ENCODE measurements around the gene POLD4.

Gene POLD4

DNA sequence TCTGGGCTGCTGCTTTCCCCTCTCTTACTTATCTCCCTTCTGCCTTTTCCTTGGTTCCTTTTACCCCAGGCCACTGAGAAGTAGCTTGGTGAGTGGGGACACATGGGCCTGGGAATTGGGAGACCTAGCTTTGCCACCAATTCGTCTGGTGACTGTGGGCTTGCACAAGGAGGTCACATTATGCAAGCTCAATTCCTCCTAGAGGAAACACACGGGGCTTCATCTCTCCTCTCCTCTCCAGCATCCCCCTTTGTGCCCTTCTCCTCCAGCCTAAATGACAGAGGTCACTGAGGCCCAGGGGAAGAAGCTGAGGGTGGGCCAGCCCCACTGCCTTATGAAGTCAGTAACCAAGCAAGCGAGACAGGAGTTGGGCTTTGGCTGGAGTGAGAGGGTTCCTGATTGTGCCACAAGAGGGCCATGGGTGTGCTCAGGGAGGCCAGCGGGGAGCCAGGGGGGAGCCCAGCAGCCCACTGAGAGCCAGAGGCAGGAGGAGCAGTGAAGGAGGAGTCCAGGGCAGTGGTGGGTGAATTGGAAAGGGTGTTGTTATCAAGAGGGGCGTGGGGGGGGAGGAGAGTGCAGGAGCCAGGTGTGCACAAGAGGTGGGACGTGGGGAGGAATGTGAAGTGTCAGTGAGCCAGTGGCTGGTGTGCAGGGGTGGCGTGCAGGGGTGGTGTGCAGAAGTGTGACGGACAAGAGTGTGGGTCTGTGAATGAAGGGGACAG, 18.0 kb upstream of the POLD4 start:
- in situ Hi-C loops (cut with MboI; ENCODE audit: low sequenced_read_pairs, unreplicated experiment), result no loop called here
- DNase-seq (ENCODE audit: low spot score), result peak; percentile 70
- TF ChIP-seq, protein P1, sequence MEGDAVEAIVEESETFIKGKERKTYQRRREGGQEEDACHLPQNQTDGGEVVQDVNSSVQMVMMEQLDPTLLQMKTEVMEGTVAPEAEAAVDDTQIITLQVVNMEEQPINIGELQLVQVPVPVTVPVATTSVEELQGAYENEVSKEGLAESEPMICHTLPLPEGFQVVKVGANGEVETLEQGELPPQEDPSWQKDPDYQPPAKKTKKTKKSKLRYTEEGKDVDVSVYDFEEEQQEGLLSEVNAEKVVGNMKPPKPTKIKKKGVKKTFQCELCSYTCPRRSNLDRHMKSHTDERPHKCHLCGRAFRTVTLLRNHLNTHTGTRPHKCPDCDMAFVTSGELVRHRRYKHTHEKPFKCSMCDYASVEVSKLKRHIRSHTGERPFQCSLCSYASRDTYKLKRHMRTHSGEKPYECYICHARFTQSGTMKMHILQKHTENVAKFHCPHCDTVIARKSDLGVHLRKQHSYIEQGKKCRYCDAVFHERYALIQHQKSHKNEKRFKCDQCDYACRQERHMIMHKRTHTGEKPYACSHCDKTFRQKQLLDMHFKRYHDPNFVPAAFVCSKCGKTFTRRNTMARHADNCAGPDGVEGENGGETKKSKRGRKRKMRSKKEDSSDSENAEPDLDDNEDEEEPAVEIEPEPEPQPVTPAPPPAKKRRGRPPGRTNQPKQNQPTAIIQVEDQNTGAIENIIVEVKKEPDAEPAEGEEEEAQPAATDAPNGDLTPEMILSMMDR (IDR thresholded peaks at IDR 0.05; ENCODE audit: borderline replicate concordance, control extremely low read depth, extremely low read depth, insufficient read depth, missing control alignments), result peak; percentile 8

GRCh38 chr11:67370351-67371076, 17.2 kb upstream of the POLD4 start:
- TF ChIP-seq, protein P1 (IDR thresholded peaks at IDR 0.05; ENCODE audit: borderline replicate concordance, control extremely low read depth, extremely low read depth, insufficient read depth, missing control alignments), result no peak
- no peak for DNase-seq (ENCODE audit: low spot score)
- in situ Hi-C loops (cut with MboI; ENCODE audit: low sequenced_read_pairs, unreplicated experiment), result no loop called here

DNA sequence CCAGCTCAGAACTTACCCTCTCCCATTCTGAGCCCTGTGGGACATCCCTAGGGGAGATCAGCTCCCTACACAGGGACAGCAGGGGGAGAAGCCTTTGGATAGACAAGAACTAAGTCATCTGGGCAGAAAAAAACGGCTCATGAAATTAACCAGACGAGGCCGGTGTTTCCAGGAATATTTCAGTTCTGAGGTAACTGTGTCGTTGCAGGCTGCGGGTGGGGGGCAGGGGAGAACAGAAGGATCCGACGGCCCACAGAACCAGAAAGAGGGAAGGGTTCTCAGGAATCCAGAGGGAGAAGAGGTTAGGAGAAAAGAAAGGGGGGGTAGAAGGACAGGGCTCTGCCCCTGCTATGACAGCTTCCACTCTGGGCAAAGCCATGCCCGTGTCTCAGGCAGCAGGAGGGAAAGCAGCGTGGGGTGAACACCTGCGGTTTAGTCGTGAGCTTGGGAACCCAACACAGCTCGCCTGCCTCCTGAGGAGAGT, 16.5 kb upstream of the POLD4 start:
- TF ChIP-seq, protein P1 (IDR thresholded peaks at IDR 0.05; ENCODE audit: borderline replicate concordance, control extremely low read depth, extremely low read depth, insufficient read depth, missing control alignments), result no peak
- no peak for DNase-seq (ENCODE audit: low spot score)
- in situ Hi-C loops (cut with MboI; ENCODE audit: low sequenced_read_pairs, unreplicated experiment), result no loop called here

DNA sequence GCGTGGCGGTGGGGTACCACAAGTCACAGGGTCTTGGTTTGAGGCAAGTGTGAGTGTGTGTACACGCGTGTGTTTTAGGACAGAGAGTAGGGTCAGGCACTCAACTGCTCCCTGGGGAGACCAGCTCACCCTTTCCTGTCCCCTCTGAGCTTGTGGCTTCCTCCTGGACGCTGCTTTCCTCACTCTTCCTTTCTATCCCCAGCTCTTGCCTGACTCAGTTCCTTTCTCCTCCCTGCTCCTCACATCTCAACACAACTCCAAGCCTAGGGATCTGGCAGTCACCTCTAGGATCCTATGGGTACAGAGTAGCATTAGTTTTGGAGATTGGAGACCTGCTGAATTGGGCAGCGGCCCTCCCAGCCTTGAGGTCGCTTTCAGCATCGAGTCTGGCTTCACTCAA, 15.9 kb upstream of the POLD4 start:
- TF ChIP-seq, protein P1 (IDR thresholded peaks at IDR 0.05; ENCODE audit: borderline replicate concordance, control extremely low read depth, extremely low read depth, insufficient read depth, missing control alignments), result no peak
- no peak for DNase-seq (ENCODE audit: low spot score)
- in situ Hi-C loops (cut with MboI; ENCODE audit: low sequenced_read_pairs, unreplicated experiment), result no loop called here

- DNase-seq (ENCODE audit: low spot score), result no peak
- in situ Hi-C loops (cut with MboI; ENCODE audit: low sequenced_read_pairs, unreplicated experiment), result no loop called here
- TF ChIP-seq, protein P1 (IDR thresholded peaks at IDR 0.05; ENCODE audit: borderline replicate concordance, control extremely low read depth, extremely low read depth, insufficient read depth, missing control alignments), result no peak
Measured at GRCh38 chr11:67368621-67369020, 15.3 kb upstream of the POLD4 start.

GRCh38 chr11:67367761-67368227, 14.4 kb upstream of the POLD4 start:
- no peak for DNase-seq (ENCODE audit: low spot score)
- in situ Hi-C loops (cut with MboI; ENCODE audit: low sequenced_read_pairs, unreplicated experiment), result no loop called here
- TF ChIP-seq, protein P1 (IDR thresholded peaks at IDR 0.05; ENCODE audit: borderline replicate concordance, control extremely low read depth, extremely low read depth, insufficient read depth, missing control alignments), result no peak
